Hippocampal formation (tissue), 2 donors: Measurements from ENCODE around the gene PCAT7.
"Not testable (repeated sequence)": the region's sequence is repeated elsewhere in the genome, so short reads cannot be mapped to it uniquely, and the experiment has no call there.

Experiments used
- DNase-seq, 2 donors: peaks; one replicate each; lab custom pipeline; 2025; lab: John Stamatoyannopoulos, UW

PCAT7 gene

DNA sequence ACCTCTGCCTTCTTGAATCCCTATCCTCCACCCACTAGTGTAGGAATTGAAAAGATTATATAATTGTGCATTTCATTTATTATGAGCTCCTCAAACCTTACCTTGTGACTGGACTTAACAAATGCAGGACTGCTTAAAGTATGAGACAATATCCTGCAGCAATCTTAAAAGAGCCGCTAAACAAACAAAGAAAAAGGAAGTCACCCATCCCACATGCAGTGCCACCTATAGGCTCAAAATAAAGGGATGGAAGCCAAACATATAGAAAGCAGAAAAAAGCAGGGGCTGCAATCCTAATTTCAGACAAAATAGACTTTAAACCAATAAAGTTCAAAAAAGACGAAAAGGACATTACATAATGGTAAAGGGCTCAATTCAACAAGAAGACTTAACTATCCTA is 8.7 kb downstream of the PCAT7 start:
- DNase-seq: no peak

GRCh38 chr9:94564279-94564678 is 9.4 kb downstream of the PCAT7 start:
- DNase-seq: not testable (repeated sequence)

DNA sequence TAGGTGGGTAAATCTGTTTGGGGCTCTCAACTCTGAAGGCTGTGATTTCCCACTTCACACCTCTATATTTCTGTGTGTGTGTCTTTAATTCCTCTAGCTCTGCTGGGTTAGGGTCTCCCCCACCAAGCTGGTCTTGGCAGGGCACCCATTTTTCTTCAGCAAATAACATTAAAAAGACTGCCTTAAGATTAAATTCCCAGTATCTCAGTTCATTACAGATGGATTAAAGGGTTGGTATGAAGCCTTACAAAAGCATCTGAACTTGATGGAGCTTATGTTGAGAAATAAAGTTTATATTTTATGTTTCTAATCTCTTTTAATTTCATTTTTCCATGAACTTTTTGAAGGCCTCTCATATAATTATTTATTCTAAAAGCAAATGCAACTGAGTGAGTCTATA is 11.7 kb downstream of the PCAT7 start:
- DNase-seq: no peak

DNA sequence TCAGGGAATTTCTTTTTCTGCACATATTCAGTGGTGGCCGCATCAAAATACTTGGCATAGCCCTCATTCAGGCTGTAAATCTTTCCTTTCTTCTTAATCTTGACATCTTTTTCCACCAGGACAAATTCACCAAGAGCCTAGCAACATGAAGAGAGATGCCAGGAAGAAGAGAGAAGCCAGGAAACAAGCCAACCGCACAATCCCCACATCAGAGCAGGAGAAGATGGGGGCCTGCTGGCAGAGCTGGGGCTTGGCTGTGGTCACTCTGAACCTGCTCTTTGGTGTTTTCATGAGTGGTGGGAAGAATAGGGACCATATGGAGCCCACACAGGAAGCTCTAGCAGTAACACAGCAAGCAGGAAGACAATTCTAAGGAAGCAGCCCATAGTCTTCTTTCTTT is 12.4 kb downstream of the PCAT7 start:
- DNase-seq: no peak

DNA sequence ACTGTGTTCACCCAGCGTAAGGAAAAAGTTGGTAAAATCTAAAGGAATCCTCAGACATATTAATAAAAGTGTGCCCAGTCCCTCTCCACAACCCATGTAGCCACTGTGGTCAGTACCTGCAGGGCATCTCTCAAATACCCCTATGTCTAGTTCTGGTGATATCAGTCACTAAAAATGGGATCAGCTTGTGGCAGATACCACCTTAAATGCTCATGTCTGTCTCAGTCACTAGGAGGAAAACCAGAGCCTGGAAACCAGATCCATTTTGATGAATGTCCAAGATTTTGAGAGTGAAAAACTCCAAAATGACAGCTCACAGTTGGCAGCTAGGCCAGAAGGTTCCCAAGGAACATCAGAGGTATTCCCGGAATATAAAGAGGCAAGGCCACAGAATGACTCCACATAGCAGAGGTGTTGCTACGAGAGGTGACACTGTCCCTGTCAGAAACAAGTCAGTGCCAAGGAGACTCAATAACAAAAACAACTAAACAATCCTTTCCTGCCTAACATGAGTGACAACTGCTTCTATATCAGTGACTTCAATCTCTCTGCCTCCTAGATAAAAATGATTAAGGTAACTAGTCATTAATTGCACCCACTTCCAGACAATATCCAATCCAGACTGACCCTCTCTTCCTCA is 13.5 kb downstream of the PCAT7 start:
- DNase-seq: no peak

DNA sequence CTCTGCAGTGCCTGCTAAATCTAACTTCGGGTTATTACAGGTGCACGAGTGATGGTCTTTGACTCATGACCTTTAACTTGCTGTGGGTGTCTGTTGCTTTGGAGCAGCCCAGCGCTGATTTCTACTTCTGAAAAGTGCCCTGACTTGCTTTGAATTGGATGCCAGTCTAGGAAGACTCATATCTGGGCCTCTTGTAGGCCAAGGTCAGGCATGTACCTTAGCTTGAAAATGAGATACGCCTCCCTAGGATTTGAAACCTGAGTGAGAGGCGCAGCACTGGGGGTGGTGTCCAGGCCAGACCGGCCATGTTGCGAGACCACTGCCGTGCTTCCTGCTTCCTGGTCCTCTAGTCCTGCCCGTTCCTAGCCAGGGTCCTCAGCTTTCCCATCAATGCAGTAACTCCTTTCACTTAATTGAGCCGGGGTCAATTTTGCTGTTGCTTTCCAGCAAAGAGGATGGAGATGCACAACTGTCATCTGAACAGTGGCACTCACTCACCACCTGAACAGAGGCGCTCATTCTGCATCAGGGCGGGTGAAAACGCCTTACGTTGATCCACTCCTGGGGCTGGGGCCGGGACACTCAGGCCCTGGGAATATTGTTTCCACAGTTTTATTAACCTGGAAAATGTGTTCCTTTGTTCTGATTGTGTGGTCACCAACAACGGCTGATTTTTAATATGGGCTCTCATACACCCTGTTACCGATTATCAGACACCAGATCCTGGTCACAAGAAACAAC is 14.3 kb downstream of the PCAT7 start:
- no peak for DNase-seq

DNA sequence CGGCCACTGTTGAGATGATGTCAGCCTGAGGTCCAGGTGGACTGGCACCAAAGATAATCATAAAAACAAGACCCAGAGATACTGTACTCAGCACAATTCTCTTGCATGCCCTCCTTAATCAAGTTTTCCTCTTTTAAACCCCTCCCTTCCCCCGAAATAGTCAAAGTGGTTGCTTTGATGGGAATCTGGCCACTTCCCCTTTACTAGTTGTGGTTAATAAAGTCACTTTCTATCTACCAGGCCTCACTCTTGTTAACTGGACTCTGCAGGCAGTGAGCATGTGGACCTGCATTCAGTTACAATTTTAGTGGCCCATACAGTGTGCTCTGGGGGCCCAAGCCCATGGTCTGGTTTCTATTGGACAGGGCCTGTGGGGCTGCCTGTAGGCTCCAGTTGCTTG is 21.2 kb downstream of the PCAT7 start:
- no peak for DNase-seq

- no peak for DNase-seq
Measured at GRCh38 chr9:94577036-94577435, 22.2 kb downstream of the PCAT7 start.

DNA sequence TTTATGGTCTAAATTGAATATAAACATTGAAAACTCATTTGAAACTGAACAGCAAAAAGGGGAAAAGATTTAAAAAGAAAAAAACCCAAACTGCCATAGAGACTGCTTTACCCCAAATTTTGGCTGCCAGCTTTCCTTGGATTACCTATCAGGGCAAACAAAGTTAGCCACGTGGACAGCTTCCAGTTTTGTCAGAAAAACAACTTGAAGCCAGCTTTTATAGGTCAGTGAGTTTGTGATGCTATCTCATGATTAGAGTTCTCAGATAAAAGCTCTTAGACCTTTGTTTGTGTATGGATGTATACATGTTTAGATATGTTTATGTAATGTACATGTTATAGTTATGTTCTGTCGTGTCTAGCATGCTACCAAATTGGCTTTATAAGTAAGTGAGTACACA is 22.7 kb downstream of the PCAT7 start:
- DNase-seq: no peak

- DNase-seq: no peak
Measured at GRCh38 chr9:94581728-94582127, 26.8 kb downstream of the PCAT7 start.

GRCh38 chr9:94584555-94584954 is 29.7 kb downstream of the PCAT7 start:
- no peak for DNase-seq

GRCh38 chr9:94586316-94586715 is 31.4 kb downstream of the PCAT7 start:
- no peak for DNase-seq

- DNase-seq: no peak
Measured at GRCh38 chr9:94586814-94587213, 31.9 kb downstream of the PCAT7 start.

DNA sequence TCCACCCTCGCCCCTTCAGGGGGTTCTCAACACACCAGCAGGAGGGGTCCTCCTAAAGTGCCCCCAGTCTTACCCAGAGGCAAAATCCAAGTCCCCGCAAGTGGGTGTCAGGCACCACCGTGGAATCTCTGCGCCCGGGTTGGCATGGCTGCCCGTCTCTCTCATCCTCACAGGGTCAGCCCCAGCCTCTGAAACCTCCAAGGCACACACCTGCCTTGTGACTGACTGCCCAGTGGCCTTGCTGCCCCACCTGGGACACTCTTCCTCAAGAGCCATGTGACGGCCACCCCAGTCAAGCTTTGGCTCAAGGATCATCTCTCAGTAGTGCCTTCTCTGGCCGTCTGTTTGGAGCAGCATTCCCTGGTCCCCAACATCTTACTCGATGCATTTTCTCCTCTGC is 33.8 kb downstream of the PCAT7 start:
- no peak for DNase-seq

DNA sequence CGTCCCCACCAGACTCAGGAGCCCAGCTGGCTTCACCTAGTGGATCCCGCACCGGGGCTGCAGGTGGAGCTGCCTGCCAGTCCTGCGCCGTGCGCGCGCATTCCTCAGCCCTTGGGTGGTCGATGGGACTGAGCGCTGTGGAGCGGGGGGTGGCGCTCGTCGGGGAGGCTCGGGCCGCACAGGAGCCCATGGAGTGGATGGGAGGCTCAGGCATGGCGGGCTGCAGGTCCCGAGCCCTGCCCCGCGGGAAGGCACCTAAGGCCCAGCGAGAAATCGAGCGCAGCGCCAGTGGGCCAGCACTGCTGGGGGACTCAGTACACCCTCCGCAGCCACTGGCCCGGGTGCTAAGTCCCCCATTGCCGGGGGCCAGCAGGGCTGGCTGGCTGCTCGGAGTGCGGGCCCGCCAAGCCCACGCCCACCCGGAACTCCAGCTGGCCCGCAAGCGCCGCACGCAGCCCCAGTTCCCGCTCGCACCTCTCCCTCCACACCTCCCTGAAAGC is 36.2 kb downstream of the PCAT7 start:
- DNase-seq: not testable (repeated sequence)

- DNase-seq: no peak
Measured at GRCh38 chr9:94591876-94592275, 37.0 kb downstream of the PCAT7 start.

DNA sequence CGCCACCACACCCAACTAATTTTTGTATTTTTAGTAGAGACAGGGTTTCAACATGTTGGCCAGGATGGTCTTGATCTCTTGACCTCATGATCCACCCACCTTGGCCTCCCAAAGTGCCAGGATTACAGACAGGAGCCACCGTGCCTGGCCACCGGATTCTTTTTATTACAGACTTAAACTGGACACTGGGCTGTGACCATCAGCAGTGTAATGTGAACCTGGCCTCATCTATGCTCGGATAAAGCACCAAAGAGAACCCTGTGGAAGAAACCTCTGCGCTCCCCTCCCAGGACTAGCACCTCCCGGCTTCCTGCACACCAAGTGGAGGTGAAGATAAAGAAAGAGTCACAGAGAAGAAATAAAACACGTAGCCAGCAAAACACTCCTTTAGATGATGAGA is 37.8 kb downstream of the PCAT7 start:
- DNase-seq: not testable (repeated sequence)

GRCh38 chr9:94593459-94594345 is 38.8 kb downstream of the PCAT7 start, which contains the start of gene FBP2:
TSS of gene FBP2 (minus strand) at chr9:94593824. CDS start at chr9:94593726, 98 bp downstream.
- no peak for DNase-seq

DNA sequence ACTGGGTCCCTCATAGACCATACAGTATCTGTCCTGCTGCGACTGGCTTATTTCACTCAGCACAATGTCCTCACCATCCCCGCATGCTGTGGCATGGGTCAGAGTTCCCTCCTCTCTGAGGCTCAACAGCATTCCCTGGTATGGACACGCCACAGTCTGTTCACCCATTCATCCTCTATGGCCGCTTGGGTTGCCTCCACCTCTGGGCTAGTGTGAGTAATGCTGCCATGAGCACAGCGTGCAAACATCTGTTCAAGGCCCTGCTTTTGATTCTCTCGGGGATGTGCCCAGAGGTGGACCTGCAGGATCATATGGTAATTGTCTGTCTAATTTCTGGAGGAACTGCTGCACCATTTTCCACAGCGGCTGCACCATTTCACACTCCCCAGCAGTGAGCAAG is 44.2 kb downstream of the PCAT7 start:
- DNase-seq: no peak

DNA sequence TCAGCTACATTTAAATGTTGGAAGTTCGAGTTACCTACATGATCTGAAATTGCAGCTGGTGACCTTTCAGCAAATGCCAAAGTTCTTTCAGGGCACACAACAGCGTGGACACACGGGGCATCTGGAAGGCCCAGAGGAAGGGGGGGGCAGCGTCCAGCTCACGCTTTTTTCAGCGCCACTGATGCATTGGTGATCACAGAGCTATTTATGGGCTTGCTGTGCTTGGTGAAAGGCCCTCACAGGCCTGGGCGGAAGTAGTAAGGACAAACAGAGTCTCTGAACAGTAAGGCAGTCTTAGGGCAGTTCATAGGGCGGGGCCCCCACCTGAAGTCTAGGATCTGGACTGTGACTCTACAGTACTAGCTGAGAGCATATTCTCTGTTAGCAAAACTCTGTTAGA is 45.4 kb downstream of the PCAT7 start:
- no peak for DNase-seq

DNA sequence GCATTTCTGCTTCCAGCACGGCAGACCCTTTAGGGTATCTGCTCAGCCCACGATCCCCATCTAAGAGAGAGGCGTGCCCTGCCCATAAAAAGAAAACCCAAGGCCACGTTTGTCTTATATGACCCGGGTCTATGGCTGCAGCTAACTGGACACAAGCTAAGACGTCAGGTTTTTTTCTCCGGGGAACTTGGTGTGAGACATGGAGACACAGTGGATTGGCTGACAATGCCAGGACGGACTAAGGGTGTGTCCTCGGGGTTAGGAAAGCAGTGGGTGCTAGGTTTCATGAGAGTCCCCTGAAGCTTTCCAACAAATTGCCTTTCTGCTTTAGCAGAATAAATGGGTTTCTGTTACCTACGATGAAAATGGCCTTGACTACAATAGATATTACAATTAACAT is 45.8 kb downstream of the PCAT7 start:
- DNase-seq: no peak

GRCh38 chr9:94602666-94603065 is 47.8 kb downstream of the PCAT7 start:
- no peak for DNase-seq
